ENCODE data around the gene PRPF39. TPM values are rescaled to one million over a fixed set of nuclear protein-coding genes. Genes with fewer than 3 reads are reported as not detected.

PRPF39 gene
- total RNA-seq, 1 donor from 2014 or later: 42.6 TPM

DNA sequence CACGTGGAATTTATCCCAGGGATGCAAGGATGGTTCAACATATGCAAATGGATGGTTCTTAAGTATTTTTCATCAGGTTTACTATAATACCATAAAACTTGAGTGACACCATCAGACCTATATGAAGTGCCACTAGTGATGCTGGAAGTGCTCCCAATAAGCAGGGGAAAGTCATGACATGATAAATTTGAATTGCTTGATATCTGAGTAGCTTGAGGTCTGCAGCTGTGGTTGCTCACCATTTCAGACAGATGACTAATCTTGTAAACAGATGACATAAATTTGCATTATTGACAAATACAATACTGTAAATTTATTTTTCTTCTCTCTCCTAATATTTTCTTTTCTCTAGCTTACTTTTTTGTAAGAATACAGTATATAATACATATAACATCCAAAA is 13.7 kb upstream of the PRPF39 start:
- peaks cover 3% of the 10 kb centered on the region for H3K4me1 Mint-ChIP-seq (ENCODE audit: low read depth, unreplicated experiment)
- H3K27me3 ChIP-seq (ENCODE audit: insufficient read depth, low read length): no peaks in the 10 kb centered on the region
- FAIRE-seq (no peak), DNase-seq (ENCODE audit: low read depth) (peak; percentile 6)
- H3K79me2 ChIP-seq (ENCODE audit: insufficient read depth, low read length): no peaks in the 10 kb centered on the region
- TF ChIP-seq, protein P1, sequence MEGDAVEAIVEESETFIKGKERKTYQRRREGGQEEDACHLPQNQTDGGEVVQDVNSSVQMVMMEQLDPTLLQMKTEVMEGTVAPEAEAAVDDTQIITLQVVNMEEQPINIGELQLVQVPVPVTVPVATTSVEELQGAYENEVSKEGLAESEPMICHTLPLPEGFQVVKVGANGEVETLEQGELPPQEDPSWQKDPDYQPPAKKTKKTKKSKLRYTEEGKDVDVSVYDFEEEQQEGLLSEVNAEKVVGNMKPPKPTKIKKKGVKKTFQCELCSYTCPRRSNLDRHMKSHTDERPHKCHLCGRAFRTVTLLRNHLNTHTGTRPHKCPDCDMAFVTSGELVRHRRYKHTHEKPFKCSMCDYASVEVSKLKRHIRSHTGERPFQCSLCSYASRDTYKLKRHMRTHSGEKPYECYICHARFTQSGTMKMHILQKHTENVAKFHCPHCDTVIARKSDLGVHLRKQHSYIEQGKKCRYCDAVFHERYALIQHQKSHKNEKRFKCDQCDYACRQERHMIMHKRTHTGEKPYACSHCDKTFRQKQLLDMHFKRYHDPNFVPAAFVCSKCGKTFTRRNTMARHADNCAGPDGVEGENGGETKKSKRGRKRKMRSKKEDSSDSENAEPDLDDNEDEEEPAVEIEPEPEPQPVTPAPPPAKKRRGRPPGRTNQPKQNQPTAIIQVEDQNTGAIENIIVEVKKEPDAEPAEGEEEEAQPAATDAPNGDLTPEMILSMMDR (IDR thresholded peaks at IDR 0.05; ENCODE audit: insufficient read depth, low read depth, low read length): no peak
- no peak for TF ChIP-seq EZH2 (IDR thresholded peaks at IDR 0.05; ENCODE audit: insufficient read depth, low read length)
- no peak overlapping the region for H3K27ac ChIP-seq (ENCODE audit: low read depth, low read length)
- no peaks in the 10 kb centered on the region for H4K20me1 ChIP-seq (ENCODE audit: insufficient read depth, low read length)
- H3K9me3 ChIP-seq (ENCODE audit: insufficient read depth, low read depth, low read length): no peaks in the 10 kb centered on the region
- H3K36me3 Mint-ChIP-seq (ENCODE audit: low read depth, unreplicated experiment): peaks cover 2% of the 10 kb centered on the region
- H3K36me3 ChIP-seq (ENCODE audit: insufficient read depth, low read length): no peaks in the 10 kb centered on the region
- no peak overlapping the region for H3K4me3 ChIP-seq (ENCODE audit: insufficient read depth, low read depth, low read length)
- H3K4me3 Mint-ChIP-seq (ENCODE audit: unreplicated experiment): no peak overlapping the region
- no peak overlapping the region for H3K9ac ChIP-seq (ENCODE audit: low read length)
- H2AFZ ChIP-seq (ENCODE audit: low read depth, low read length): no peak overlapping the region
- no peaks in the 10 kb centered on the region for H3K9me3 Mint-ChIP-seq (ENCODE audit: unreplicated experiment)
- H3K4me2 ChIP-seq (ENCODE audit: low read length): no peak overlapping the region
- H3K27ac Mint-ChIP-seq (ENCODE audit: unreplicated experiment): no peak overlapping the region
- no peaks in the 10 kb centered on the region for H3K27me3 Mint-ChIP-seq (ENCODE audit: low read depth, unreplicated experiment)
- H3K4me1 ChIP-seq (ENCODE audit: insufficient read depth, low read length): no peaks in the 10 kb centered on the region

DNA sequence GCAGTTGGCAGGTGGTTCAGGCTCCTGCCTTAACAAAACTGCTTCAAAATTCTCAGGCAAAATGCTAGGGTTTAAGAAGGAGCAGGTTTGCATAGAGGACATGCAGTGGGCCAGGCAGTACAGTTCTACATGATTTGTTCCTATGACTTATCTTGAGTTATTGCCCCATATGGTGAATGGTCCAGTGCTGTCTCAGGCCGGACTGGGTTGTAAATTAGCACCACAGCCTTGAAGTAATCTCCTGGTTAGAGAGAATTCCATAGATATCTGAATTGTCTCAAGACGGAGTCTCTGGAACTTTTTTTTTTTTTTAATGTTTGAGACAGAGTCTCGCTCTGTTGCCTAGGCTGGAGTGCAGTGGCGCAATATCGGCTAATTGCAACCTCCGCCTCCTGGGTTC is 11.8 kb upstream of the PRPF39 start:
- H3K27ac Mint-ChIP-seq (ENCODE audit: unreplicated experiment): no peak overlapping the region
- H3K4me3 Mint-ChIP-seq (ENCODE audit: unreplicated experiment): no peak overlapping the region
- H3K36me3 Mint-ChIP-seq (ENCODE audit: low read depth, unreplicated experiment): peaks cover 2% of the 10 kb centered on the region

DNA sequence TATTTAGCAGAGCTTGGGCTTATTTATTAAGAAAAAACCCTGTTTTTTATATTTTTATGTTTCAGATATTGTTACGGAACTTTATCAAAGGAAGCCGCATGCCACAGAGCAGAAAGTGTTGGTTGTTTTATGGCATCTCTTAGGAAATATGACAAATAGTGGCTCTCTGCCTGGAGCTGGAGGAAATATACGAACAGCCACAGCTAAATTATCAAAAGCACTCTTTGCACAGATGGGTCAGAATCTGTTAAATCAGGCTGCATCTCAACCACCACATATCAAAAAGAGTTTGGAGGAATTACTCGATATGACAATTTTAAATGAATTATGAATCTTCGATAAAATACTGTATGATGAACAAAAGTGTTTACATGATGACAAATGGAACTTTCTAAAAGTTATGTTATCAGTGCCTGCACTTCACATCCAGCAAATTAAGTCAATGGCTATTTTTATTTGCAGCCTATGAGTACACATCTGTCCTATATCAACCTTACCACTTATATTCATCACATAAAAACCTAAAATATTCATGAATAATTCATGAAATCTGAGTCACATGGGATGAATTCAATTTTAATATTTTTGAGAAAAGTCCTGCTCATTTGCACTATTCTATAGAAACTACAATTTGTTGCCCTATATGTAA is 10.6 kb upstream of the PRPF39 start:
- Histone ChIP-seq H3K27ac (ENCODE audit: low read depth, low read length) (no peak overlapping the region), H3K4me2 (ENCODE audit: low read length) (no peak overlapping the region), H3K9ac (ENCODE audit: low read length) (no peak overlapping the region), H3K79me2 (ENCODE audit: insufficient read depth, low read length) (no peaks in the 10 kb centered on the region), H3K9me3 (ENCODE audit: insufficient read depth, low read depth, low read length) (no peaks in the 10 kb centered on the region), H3K4me1 (ENCODE audit: insufficient read depth, low read length) (no peaks in the 10 kb centered on the region), H2AFZ (ENCODE audit: low read depth, low read length) (no peak overlapping the region), H3K27me3 (ENCODE audit: insufficient read depth, low read length) (no peaks in the 10 kb centered on the region), H4K20me1 (ENCODE audit: insufficient read depth, low read length) (no peaks in the 10 kb centered on the region), H3K36me3 (ENCODE audit: insufficient read depth, low read length) (no peaks in the 10 kb centered on the region), H3K4me3 (ENCODE audit: insufficient read depth, low read depth, low read length) (no peak overlapping the region)
- no peaks in the 10 kb centered on the region for H3K9me3 Mint-ChIP-seq (ENCODE audit: unreplicated experiment)
- no peak for TF ChIP-seq EZH2 (IDR thresholded peaks at IDR 0.05; ENCODE audit: insufficient read depth, low read length)
- TF ChIP-seq, protein P1 (IDR thresholded peaks at IDR 0.05; ENCODE audit: insufficient read depth, low read depth, low read length): no peak
- no peaks in the 10 kb centered on the region for H3K4me1 Mint-ChIP-seq (ENCODE audit: low read depth, unreplicated experiment)
- H3K36me3 Mint-ChIP-seq (ENCODE audit: low read depth, unreplicated experiment): peaks cover 2% of the 10 kb centered on the region
- FAIRE-seq (no peak), DNase-seq (ENCODE audit: low read depth) (no peak)
- H3K4me3 Mint-ChIP-seq (ENCODE audit: unreplicated experiment): no peak overlapping the region
- H3K27ac Mint-ChIP-seq (ENCODE audit: unreplicated experiment): no peak overlapping the region
- no peaks in the 10 kb centered on the region for H3K27me3 Mint-ChIP-seq (ENCODE audit: low read depth, unreplicated experiment)

More for the DNA sequence above, 11.8 kb upstream of the PRPF39 start:
- FAIRE-seq (no peak), DNase-seq (ENCODE audit: low read depth) (no peak)
- Histone ChIP-seq H3K27ac (ENCODE audit: low read depth, low read length) (no peak overlapping the region), H3K79me2 (ENCODE audit: insufficient read depth, low read length) (no peaks in the 10 kb centered on the region), H3K4me2 (ENCODE audit: low read length) (no peak overlapping the region), H3K9ac (ENCODE audit: low read length) (no peak overlapping the region), H4K20me1 (ENCODE audit: insufficient read depth, low read length) (no peaks in the 10 kb centered on the region), H3K4me1 (ENCODE audit: insufficient read depth, low read length) (no peaks in the 10 kb centered on the region), H3K4me3 (ENCODE audit: insufficient read depth, low read depth, low read length) (no peak overlapping the region), H3K36me3 (ENCODE audit: insufficient read depth, low read length) (no peaks in the 10 kb centered on the region), H3K9me3 (ENCODE audit: insufficient read depth, low read depth, low read length) (no peaks in the 10 kb centered on the region), H2AFZ (ENCODE audit: low read depth, low read length) (no peak overlapping the region), H3K27me3 (ENCODE audit: insufficient read depth, low read length) (no peaks in the 10 kb centered on the region)
- Mint-ChIP-seq H3K9me3 (ENCODE audit: unreplicated experiment) (no peaks in the 10 kb centered on the region), H3K27me3 (ENCODE audit: low read depth, unreplicated experiment) (no peaks in the 10 kb centered on the region), H3K4me1 (ENCODE audit: low read depth, unreplicated experiment) (no peaks in the 10 kb centered on the region)
- TF ChIP-seq EZH2 (IDR thresholded peaks at IDR 0.05; ENCODE audit: insufficient read depth, low read length): no peak
